ENCODE data around the gene SLC16A11. TPM values are rescaled to one million over a fixed set of nuclear protein-coding genes. Genes with fewer than 3 reads are reported as not detected.

Gene SLC16A11
- total RNA-seq, 1 donor from 2014 or later: 3.6 TPM

- Mint-ChIP-seq H3K4me3 (no peak overlapping the region), H3K4me1 (peaks cover 18% of the 10 kb centered on the region), H3K27me3 (peaks cover 8% of the 10 kb centered on the region), H3K9me3 (no peaks in the 10 kb centered on the region), H3K36me3 (ENCODE audit: low read depth) (no peaks in the 10 kb centered on the region), H3K27ac (no peak overlapping the region)
- no peak for TF ChIP-seq CTCF (IDR thresholded peaks at IDR 0.05)
- intact Hi-C loops (cut with micrococcal nuclease): no loop called here
- POLR2A ChIA-PET: no interaction called here
- ATAC-seq (ENCODE audit: low read depth) (no peak), DNase-seq (no peak)
- CTCF ChIA-PET: no interaction called here
These were observed 34.1 kb upstream of the SLC16A11 start for GRCh38 chr17:7077911-7078546.

GRCh38 chr17:7074931-7075330 lies 31.0 kb upstream of the SLC16A11 start:
- CTCF ChIA-PET: no interaction called here
- peaks cover 13% of the 10 kb centered on the region for H3K4me1 Mint-ChIP-seq

GRCh38 chr17:7072406-7072805 lies 28.5 kb upstream of the SLC16A11 start:
- ATAC-seq (ENCODE audit: low read depth) (peak; percentile 28), DNase-seq (no peak)
- intact Hi-C loops (cut with micrococcal nuclease): no loop called here
- CTCF ChIA-PET: no interaction called here
- Mint-ChIP-seq H3K27ac (no peak overlapping the region), H3K36me3 (ENCODE audit: low read depth) (peaks cover 2% of the 10 kb centered on the region), H3K9me3 (peaks cover 11% of the 10 kb centered on the region), H3K4me1 (peaks cover 13% of the 10 kb centered on the region), H3K4me3 (peak overlapping the region; percentile 11), H3K27me3 (no peaks in the 10 kb centered on the region)
- POLR2A ChIA-PET: interaction anchor here (0.7 to 1.5 kb wide), 2 partner anchors 33 to 60 kb away, joined by 3 to 8 read pairs; no protein-coding TSS in a partner anchor
- no peak for TF ChIP-seq CTCF (IDR thresholded peaks at IDR 0.05)

More at GRCh38 chr17:7074931-7075330, 31.0 kb upstream of the SLC16A11 start:
- Mint-ChIP-seq H3K27ac (no peak overlapping the region), H3K4me3 (no peak overlapping the region), H3K9me3 (no peaks in the 10 kb centered on the region), H3K27me3 (no peaks in the 10 kb centered on the region), H3K36me3 (ENCODE audit: low read depth) (no peaks in the 10 kb centered on the region)
- intact Hi-C loops (cut with micrococcal nuclease): no loop called here
- TF ChIP-seq CTCF (IDR thresholded peaks at IDR 0.05): no peak
- no peak for DNase-seq
- POLR2A ChIA-PET: no interaction called here
- no peak for ATAC-seq (ENCODE audit: low read depth)

GRCh38 chr17:7070712-7071111 lies 26.8 kb upstream of the SLC16A11 start:
- POLR2A ChIA-PET: no interaction called here
- Mint-ChIP-seq H3K9me3 (peaks cover 15% of the 10 kb centered on the region), H3K27ac (no peak overlapping the region), H3K36me3 (ENCODE audit: low read depth) (peaks cover 2% of the 10 kb centered on the region), H3K4me3 (no peak overlapping the region), H3K4me1 (peaks cover 13% of the 10 kb centered on the region), H3K27me3 (peaks cover 2% of the 10 kb centered on the region)
- DNase-seq: no peak
- TF ChIP-seq CTCF (IDR thresholded peaks at IDR 0.05): no peak
- intact Hi-C loops (cut with micrococcal nuclease): no loop called here
- no peak for ATAC-seq (ENCODE audit: low read depth)
- CTCF ChIA-PET: interaction anchor here (1.0 kb wide), 1 partner anchor 18 kb away, joined by 3 read pairs; no protein-coding TSS in a partner anchor

- ChIA-PET CTCF (interaction anchor here (0.6 kb wide), 1 partner anchor 402 kb away, joined by 3 read pairs; no protein-coding TSS in a partner anchor), POLR2A (no interaction called here)
- intact Hi-C loops (cut with micrococcal nuclease): no loop called here
- DNase-seq: no peak
- ATAC-seq (ENCODE audit: low read depth): no peak
- H3K4me3 Mint-ChIP-seq: no peak overlapping the region
- peaks cover 20% of the 10 kb centered on the region for H3K27me3 Mint-ChIP-seq
- peaks cover 15% of the 10 kb centered on the region for H3K9me3 Mint-ChIP-seq
- no peak for TF ChIP-seq CTCF (IDR thresholded peaks at IDR 0.05)
- no peak overlapping the region for H3K27ac Mint-ChIP-seq
- H3K4me1 Mint-ChIP-seq: peaks cover 13% of the 10 kb centered on the region
- H3K36me3 Mint-ChIP-seq (ENCODE audit: low read depth): peaks cover 2% of the 10 kb centered on the region
These were observed 24.4 kb upstream of the SLC16A11 start for GRCh38 chr17:7068268-7068667.
